Thyroid gland (tissue), 4 donors: ENCODE data around the gene MT4.

Source experiments
- POLR2A ChIP-seq, 2 donors: fragments of 450-650 bp; IDR thresholded peaks; one replicate each; pipeline ENCODE4 v1.6.1; 2017; ENCODE audit warnings: antibody characterized with exemption in 2 of 2, mild to moderate bottlenecking in 2 of 2, moderate library complexity in 1 of 2
- TF ChIP-seq, protein P1 (sequence below), 6 experiments: fragments of 200-600 bp in 3 of 6; fragments of 450-650 bp in 3 of 6; sonication (generic) in 3 of 6; IDR thresholded peaks; one replicate each; pipeline ENCODE4 v1.5.1; 2016 to 2019; ENCODE audit warnings: antibody characterized with exemption in 6 of 6, mild to moderate bottlenecking in 2 of 6, inconsistent platforms in 1 of 6, moderate library complexity in 1 of 6

GRCh38 chr16:56601325-56601724, 36.5 kb downstream of the MT4 start:
- TF ChIP-seq, protein P1, sequence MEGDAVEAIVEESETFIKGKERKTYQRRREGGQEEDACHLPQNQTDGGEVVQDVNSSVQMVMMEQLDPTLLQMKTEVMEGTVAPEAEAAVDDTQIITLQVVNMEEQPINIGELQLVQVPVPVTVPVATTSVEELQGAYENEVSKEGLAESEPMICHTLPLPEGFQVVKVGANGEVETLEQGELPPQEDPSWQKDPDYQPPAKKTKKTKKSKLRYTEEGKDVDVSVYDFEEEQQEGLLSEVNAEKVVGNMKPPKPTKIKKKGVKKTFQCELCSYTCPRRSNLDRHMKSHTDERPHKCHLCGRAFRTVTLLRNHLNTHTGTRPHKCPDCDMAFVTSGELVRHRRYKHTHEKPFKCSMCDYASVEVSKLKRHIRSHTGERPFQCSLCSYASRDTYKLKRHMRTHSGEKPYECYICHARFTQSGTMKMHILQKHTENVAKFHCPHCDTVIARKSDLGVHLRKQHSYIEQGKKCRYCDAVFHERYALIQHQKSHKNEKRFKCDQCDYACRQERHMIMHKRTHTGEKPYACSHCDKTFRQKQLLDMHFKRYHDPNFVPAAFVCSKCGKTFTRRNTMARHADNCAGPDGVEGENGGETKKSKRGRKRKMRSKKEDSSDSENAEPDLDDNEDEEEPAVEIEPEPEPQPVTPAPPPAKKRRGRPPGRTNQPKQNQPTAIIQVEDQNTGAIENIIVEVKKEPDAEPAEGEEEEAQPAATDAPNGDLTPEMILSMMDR (IDR thresholded peaks at IDR 0.05), result no peak
- TF ChIP-seq POLR2A (IDR thresholded peaks at IDR 0.05), result no peak
